Small intestine (tissue), 16 donors: Measurements from ENCODE around the gene EPM2A. TPM values are rescaled to one million over a fixed set of nuclear protein-coding genes. Genes with fewer than 3 reads are reported as not detected.

Experiments used
- DNase-seq, 2 donors: peaks; one replicate each; pipeline versions ENCODE4 v3.0.0 to v3.0.0-alpha.2; 2013
- FAIRE-seq: peaks from 2 replicates; lab custom pipeline; 2012; peaks lifted over from hg19 to GRCh38; lab: Jason Lieb, UNC
- H3K27ac ChIP-seq, 3 donors: one replicate each; pipeline ENCODE4 v1.5.1; 2013; ENCODE audit warnings: low read length in 2 of 3, mild to moderate bottlenecking in 2 of 3, control low read depth in 1 of 3, inconsistent platforms in 1 of 3, low read depth in 1 of 3, moderate library complexity in 1 of 3
- H3K27me3 ChIP-seq, 3 donors: one replicate each; pipeline ENCODE4 v1.6.1; 2013; ENCODE audit warnings: low read length in 3 of 3, inconsistent platforms in 1 of 3; ENCODE audit not compliant: control insufficient read depth in 3 of 3, insufficient read depth in 3 of 3
- H3K36me3 ChIP-seq, 3 donors: one replicate each; pipeline ENCODE4 v1.6.1; 2013; ENCODE audit warnings: low read length in 3 of 3, inconsistent platforms in 1 of 3, low read depth in 1 of 3, mild to moderate bottlenecking in 1 of 3, moderate library complexity in 1 of 3; ENCODE audit not compliant: control insufficient read depth in 3 of 3, insufficient read depth in 2 of 3
- H3K4me1 ChIP-seq, 3 donors: one replicate each; pipeline ENCODE4 v1.6.1; 2013; ENCODE audit warnings: low read length in 2 of 3, inconsistent platforms in 1 of 3, low read depth in 1 of 3, mild to moderate bottlenecking in 1 of 3, moderate library complexity in 1 of 3; ENCODE audit not compliant: control insufficient read depth in 3 of 3, insufficient read depth in 2 of 3
- H3K4me3 ChIP-seq, 3 donors: one replicate each; pipeline ENCODE4 v1.5.1; 2013; ENCODE audit warnings: low read length in 3 of 3, control low read depth in 1 of 3, inconsistent platforms in 1 of 3, low read depth in 1 of 3, mild to moderate bottlenecking in 1 of 3, moderate library complexity in 1 of 3
- H3K9me3 ChIP-seq, 2 donors: one replicate each; pipeline ENCODE4 v1.6.1; 2013; ENCODE audit warnings: low read depth in 1 of 2, low read length in 1 of 2; ENCODE audit not compliant: control insufficient read depth in 2 of 2, insufficient read depth in 1 of 2
- WGBS, 3 donors: extraction: QIAGEN DNeasy Blood & Tissue Kit; methylation state at CpG; one replicate each; pipeline ENCODE4 v1.1.7; 2013; 5-methylcytosine and 5-hydroxymethylcytosine counted together
- long read RNA-seq, 10 donors: transcript quantifications; one replicate each; lab custom pipeline, GENCODE V29; 2026
- polyA plus RNA-seq, 4 donors: library from polyadenylated mRNA; stranded (reverse) in 3 of 4; unstranded in 1 of 4; fragments of 200-250 nt in 3 of 4; fragments of 120-200 nt in 1 of 4; gene quantifications; one replicate each; pipeline versions ENCODE4 v1.2.1 to v1.2.3, GENCODE V29; 2013
- donor health status: healthy with polysubstance abuse.
- donor health status: control.
- donor health status: control.
- donor health status: Bipolar disorder and iron deficiency.
- donor health status: healthy.

EPM2A gene
- 1 to 10 TPM; 1.8 to 6.5 (median 2.6) TPM for polyA plus RNA-seq
- long read RNA-seq, donor 1, full-length matches to known transcripts = 5 of 5 reads
- long read RNA-seq, donor 1, partial matches to known transcripts = 0 of 5 reads
- long read RNA-seq, donor 1, other reads (novel, unspliced or antisense) = 0 of 5 reads
- long read RNA-seq, donor 2, full-length matches to known transcripts = 2 of 2 reads
- long read RNA-seq, donor 2, partial matches to known transcripts = 0 of 2 reads
- long read RNA-seq, donor 2, other reads (novel, unspliced or antisense) = 0 of 2 reads
- long read RNA-seq, donor 3, full-length matches to known transcripts = 4 of 4 reads
- long read RNA-seq, donor 3, partial matches to known transcripts = 0 of 4 reads
- long read RNA-seq, donor 3, other reads (novel, unspliced or antisense) = 0 of 4 reads
- long read RNA-seq, donor 4 = 0 reads
- long read RNA-seq, donor 5 = 0 reads
- long read RNA-seq, donor 6 = 0 reads
- long read RNA-seq, donor 7, full-length matches to known transcripts = 10 of 10 reads
- long read RNA-seq, donor 7, partial matches to known transcripts = 0 of 10 reads
- long read RNA-seq, donor 7, other reads (novel, unspliced or antisense) = 0 of 10 reads
- long read RNA-seq, donor 8 = 0 reads
- long read RNA-seq, donor 9, full-length matches to known transcripts = 1 of 1 reads
- long read RNA-seq, donor 9, partial matches to known transcripts = 0 of 1 reads
- long read RNA-seq, donor 9, other reads (novel, unspliced or antisense) = 0 of 1 reads
- long read RNA-seq, donor 10, full-length matches to known transcripts = 4 of 4 reads
- long read RNA-seq, donor 10, partial matches to known transcripts = 0 of 4 reads
- long read RNA-seq, donor 10, other reads (novel, unspliced or antisense) = 0 of 4 reads

DNA sequence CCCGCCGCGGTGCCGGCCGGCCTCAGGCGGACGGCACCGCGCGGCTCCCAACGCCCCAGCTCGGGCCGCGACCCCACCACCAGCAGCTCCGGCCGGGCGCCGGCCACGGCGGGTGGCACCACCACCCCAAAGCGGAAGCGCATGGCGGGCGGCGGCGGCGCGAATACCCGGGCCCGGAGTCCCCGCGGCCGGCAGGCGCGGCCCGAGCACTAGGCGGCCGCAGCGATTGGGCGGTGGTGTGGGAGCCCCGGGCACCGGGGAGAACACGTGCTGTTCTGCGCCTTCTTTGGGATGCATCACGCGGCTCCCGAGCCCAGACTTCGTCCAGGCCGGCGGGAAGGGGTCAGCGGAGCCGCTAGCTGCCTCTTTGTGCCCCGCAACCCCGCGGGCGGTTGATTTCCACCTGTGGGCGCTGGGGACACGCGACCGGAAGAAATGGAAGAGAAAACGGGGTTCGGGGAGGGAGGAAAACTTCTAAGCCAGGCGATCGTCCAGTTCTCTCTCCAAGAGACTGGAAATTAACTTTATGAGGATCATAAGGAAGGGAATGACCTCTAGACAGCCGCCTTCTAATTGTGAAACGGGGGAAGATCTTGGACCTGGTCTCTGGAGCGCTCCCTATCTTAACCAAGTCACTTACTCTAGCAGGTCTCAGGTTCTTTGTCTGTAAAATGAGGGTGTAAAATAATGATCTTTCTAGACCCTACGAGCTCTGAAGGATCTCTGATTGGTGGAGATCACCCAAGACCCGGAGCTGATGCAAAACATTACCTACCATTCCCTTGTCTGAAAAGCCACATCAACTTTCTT is at the start of gene EPM2A:
TSS of gene EPM2A (minus strand) at position 165 of the 810 bp plus-strand sequence. CDS start at position 143, 22 bp downstream.
- no peaks in the 10 kb centered on the region for H3K36me3 ChIP-seq
- peaks cover 0 to 6% (median 0%) of the 10 kb centered on the region in 3 donors for H3K4me1 ChIP-seq
- peak within 1 kb of the TSS; percentile 92 to 100 (median 94) for H3K27ac ChIP-seq
- peak within 1 kb of the TSS; percentile 91 to 93 (median 93) for H3K4me3 ChIP-seq
- WGBS, 3 donors = 0% methylated on average over 41 to 69 of the region's 69 CpGs
- no peak for FAIRE-seq
- peak; percentile 84 to 88 for DNase-seq
- H3K9me3 ChIP-seq = no peaks in the 10 kb centered on the region
- no peaks in the 10 kb centered on the region for H3K27me3 ChIP-seq

DNA sequence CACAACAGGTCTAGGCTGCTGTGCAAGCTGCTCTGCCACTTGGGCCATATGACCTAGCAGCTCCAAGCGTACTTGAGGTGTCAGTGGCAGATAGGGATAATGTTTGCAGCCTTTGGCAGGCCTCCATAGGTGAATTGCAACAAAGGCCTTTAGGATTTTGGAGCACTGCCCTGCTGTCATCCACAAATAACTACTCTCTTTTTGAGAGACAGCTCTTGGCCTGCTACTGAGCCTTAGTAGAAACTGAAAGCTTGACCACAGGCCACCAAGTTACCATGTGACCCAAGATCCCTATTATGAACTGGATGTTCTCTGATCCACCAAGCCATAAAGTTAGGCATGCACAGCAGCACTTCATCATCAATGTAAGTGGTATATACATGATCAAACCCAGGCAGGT is 49.4 kb upstream of the EPM2A start:
- 90 to 94% (median 92%) methylated on average over 1 of the region's 1 CpG for WGBS, 3 donors
- Histone ChIP-seq H3K36me3 (peaks cover 0 to 2% (median 0%) of the 10 kb centered on the region in 3 donors), H3K27ac (no peak overlapping the region), H3K27me3 (no peaks in the 10 kb centered on the region), H3K9me3 (peaks cover 0 to 10% of the 10 kb centered on the region in 2 donors), H3K4me3 (no peak overlapping the region), H3K4me1 (no peaks in the 10 kb centered on the region)
- FAIRE-seq (no peak), DNase-seq (no peak)

DNA sequence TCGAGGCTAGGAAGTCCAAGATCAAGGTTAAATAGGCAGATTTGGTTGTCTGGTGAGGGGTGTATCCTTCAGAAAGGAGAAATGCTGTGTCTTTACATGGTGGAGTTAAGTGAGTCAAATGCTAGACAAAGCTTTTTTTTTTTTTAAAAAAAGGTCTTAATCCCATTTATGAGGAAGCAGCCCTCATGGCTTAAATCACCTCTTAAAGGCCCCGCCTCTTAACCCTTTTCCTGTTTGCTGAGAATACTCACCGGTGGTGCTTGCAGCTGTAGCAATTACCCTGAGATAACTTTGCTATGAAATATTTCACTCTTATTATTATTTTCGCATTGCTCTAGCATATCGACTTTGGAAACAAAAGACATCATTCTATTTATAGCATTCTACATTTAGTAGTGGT is 48.5 kb upstream of the EPM2A start:
- WGBS, 3 donors = 79 to 93% (median 86%) methylated on average over 5 of the region's 5 CpGs

DNA sequence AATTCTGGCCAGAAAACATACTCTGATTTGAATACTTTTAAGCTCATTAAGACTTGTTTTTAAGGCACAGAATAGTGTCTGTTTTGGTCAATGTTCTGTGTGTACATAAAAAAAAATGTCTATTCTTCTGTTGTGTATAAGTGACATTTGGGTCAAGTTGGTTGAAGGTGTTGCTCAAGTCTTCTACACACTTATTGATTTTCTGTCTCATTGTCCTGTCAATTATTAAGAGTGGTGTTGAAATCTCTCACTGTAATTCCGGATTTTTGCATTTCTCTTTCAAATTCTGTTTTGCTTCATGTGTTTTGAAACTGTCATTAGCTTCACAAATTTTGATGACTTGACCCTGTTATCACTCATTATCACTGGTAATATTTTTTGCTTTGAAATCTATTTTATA is 37.5 kb upstream of the EPM2A start:
- no peaks in the 10 kb centered on the region for H3K9me3 ChIP-seq
- FAIRE-seq = no peak
- 54 to 70% (median 59%) methylated on average over 1 of the region's 1 CpG for WGBS, 3 donors

More for the DNA sequence above, 48.5 kb upstream of the EPM2A start:
- FAIRE-seq = no peak
- no peak for DNase-seq
- Histone ChIP-seq H3K27ac (no peak overlapping the region), H3K4me1 (no peaks in the 10 kb centered on the region), H3K27me3 (no peaks in the 10 kb centered on the region), H3K36me3 (peaks cover 0 to 2% (median 0%) of the 10 kb centered on the region in 3 donors), H3K4me3 (no peak overlapping the region), H3K9me3 (peaks cover 0 to 10% of the 10 kb centered on the region in 2 donors)

DNA sequence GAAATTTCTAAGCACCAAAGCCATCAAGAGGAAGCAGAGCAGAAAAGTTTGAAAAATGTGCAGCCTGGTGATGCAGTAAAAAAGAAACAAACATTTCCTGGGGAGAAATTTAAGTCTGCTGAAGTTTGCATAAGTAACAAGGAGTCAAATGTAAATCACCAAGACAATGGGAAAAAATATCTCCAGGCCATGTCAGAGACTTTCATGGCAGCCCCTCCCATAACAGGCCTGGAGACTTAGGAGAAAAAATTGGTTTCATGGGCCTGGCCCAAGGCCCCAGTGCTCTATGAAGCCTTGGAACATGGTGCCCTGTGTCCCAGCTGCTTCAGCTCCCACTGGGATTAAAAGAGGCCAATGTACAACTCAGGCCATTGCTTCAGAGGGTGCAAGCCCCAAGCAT is 30.1 kb upstream of the EPM2A start:
- Histone ChIP-seq H3K4me1 (no peaks in the 10 kb centered on the region), H3K4me3 (no peak overlapping the region), H3K36me3 (no peaks in the 10 kb centered on the region), H3K9me3 (no peaks in the 10 kb centered on the region), H3K27me3 (no peaks in the 10 kb centered on the region), H3K27ac (no peak overlapping the region)
- no peak for DNase-seq
- no peak for FAIRE-seq

More for the DNA sequence above, 37.5 kb upstream of the EPM2A start:
- Histone ChIP-seq H3K36me3 (no peaks in the 10 kb centered on the region), H3K4me3 (no peak overlapping the region), H3K27me3 (no peaks in the 10 kb centered on the region), H3K27ac (no peak overlapping the region), H3K4me1 (no peaks in the 10 kb centered on the region)
- no peak for DNase-seq

DNA sequence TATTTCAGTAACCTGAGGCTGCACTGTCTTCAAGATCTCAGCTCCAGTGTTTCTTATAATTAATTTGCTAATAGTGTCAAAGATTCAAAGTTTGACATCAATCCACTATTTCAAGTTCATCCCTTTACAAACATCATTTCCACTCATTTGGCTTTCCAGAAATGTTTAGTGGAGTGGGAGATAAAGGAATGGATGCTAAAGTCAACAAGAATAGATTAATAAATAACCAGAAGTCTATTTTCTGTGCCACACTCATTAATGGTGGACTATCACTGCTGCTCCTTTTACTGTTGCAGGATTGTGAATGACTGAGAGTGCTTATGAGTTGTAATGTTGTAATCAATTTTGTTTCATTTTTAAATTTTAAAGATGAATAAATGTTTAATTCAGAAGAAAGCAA is 28.4 kb upstream of the EPM2A start:
- no peak overlapping the region for H3K4me3 ChIP-seq
- H3K36me3 ChIP-seq = no peaks in the 10 kb centered on the region
- H3K27me3 ChIP-seq = no peaks in the 10 kb centered on the region
- no peak overlapping the region for H3K27ac ChIP-seq
- FAIRE-seq (no peak), DNase-seq (no peak)
- no peaks in the 10 kb centered on the region for H3K9me3 ChIP-seq
- H3K4me1 ChIP-seq = no peaks in the 10 kb centered on the region

DNA sequence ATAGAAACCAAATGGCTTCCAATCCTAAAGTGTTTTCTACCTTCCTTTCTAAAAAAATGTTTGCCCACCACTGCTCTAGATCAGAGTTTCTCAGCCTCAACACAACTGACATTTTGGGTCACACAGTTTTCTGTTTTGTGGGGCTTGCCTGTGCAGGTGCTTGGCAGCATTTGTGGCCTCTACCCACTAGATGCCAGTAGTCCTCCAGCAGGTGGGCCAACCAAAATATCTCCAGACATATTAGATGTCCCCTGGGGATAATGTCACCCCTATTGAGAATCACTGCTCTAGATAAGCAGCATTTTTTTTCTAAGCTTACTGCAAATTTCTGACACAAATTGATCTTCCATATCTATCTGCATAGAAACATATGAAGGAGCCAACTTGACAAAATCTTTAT is 26.3 kb upstream of the EPM2A start:
- no peak overlapping the region for H3K4me3 ChIP-seq
- H3K27ac ChIP-seq = no peak overlapping the region
- DNase-seq = no peak
- no peaks in the 10 kb centered on the region for H3K9me3 ChIP-seq
- no peaks in the 10 kb centered on the region for H3K36me3 ChIP-seq
- FAIRE-seq = no peak
- no peaks in the 10 kb centered on the region for H3K27me3 ChIP-seq
- no peaks in the 10 kb centered on the region for H3K4me1 ChIP-seq

DNA sequence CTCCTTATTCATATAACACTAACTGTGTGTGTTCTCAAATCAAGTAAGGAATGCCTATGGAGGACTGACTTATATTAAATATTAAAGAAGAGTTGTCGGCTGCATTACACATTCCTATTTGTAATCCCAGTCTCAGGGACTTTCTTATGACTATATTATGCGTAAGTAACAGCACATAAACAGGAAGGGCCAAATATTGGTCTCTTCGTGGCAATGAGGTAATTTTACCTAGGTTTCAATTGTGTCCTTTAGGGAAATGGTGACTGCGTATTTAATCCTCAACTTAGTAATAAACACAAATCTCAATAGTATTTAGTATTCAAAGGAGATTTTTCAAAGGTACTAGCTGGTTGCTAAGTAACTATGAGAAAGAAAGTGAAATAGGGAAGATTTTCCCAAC is 22.8 kb upstream of the EPM2A start:
- H3K27me3 ChIP-seq = no peaks in the 10 kb centered on the region
- no peaks in the 10 kb centered on the region for H3K36me3 ChIP-seq
- H3K27ac ChIP-seq = no peak overlapping the region
- FAIRE-seq = no peak
- H3K4me3 ChIP-seq = no peak overlapping the region
- WGBS, 3 donors = 80 to 90% (median 84%) methylated on average over 4 of the region's 4 CpGs
- no peaks in the 10 kb centered on the region for H3K9me3 ChIP-seq
- H3K4me1 ChIP-seq = no peaks in the 10 kb centered on the region
- DNase-seq = no peak
